HG03139 (cell line): ENCODE data around the gene FLOT2.
"Not testable (repeated sequence)": the region's sequence is repeated elsewhere in the genome, so short reads cannot be mapped to it uniquely, and the experiment has no call there.

Experiments used
- ATAC-seq: cut with Tn5 transposase; IDR thresholded peaks from one replicate; pipeline ENCODE4 v1.9.1; 2021; ENCODE audit not compliant: unreplicated experiment

The FLOT2 gene

DNA sequence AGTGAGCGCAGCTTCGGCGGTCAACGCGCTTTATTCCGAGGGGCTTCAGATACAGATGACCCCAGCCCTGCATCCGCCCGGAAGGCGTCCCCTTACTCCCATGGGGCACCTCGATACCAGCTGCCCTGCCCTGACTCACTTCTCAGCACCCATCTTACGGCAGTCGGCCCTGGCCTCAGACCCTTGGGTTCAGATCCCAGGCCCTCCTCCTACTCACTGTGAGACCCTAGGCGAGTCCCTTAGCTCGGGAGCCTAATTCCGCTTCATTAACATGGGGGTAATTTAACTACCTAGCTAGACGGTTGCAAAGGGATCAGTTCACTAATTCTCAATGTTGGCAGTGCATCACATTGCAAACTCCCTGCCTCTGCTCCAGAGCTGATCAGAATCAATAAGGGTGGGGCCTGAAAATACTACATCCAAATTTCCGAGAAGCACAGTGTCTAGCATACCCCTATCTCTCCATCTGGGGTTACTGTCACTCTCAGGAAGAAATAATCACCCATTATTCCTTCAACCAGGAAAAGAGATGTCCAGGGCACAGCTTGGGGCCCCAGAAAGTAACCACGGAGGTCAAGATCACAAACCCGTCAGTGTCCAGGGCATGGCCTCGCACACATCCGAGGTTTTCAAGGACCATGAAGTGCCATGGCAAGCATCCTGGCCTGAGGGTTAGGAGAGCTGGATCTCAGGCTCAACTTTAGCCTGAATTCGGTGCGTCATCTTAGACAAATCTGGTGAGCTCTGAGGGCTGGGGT, 415 bp upstream of the FLOT2 start:
- no peak for ATAC-seq

DNA sequence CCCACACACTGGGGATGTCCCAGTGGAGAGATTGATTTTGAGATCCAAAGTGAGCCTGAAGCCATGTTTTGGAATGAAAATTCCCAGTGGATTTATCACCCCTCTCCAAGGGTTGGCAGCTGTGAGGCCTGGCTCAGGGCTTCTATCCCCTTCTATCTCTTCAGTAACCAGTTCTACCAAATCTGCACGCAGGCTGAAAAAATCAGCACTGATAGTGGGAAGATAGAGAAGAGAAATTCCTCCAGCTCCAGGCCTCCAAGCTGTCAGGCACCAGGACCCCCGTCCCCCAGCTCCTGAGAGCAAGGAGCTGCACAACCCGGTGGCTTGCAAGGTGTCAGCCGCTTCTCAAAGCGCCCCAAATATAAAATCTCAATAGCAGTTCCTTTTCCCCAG, 1.0 kb downstream of the FLOT2 start:
- no peak for ATAC-seq

GRCh38 chr17:28895794-28896447, 1.6 kb downstream of the FLOT2 start:
- no peak for ATAC-seq

DNA sequence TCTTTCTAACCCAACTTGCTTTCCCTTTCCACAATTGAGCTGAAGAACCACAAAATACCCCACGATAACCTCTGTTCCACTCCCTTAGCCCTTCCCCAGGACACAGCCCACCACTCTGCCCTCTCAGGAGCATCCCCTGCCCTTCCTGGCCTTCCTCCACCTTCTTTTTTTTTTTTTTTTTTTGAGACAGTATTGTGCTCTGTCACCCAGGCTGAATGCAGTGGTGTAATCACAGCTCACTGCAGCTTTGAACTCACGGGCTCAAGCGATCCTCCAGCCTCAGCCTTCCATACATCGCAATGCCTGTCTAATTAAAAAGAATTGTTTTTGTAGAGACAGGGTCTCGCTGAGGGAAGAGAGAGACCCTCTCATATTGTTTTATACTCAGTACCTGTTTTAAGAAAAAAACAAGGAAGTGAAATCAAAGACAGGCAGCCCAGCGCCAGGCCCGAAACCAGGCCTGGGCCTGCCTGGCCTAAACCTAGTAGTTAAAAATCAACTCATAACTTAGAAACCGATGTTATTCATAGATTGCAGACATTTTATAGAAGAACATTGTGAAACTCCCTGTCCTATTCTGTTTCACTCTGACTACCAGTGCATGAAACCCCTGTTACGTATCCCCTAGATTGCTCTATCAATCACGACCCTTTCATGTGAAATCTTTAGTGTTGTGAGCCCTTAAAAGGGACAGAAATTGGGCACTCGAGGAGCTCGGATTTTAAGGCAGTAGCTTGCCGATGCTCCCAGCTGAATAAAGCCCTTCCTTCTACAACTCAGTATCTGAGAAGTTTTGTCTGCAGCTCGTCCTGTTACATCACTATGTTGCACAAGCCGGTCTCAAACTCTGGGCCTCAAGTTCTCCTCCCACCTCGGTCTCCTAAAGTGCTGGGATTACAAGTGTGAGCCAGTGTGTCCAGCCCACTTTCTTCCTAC, 4.0 kb downstream of the FLOT2 start:
- not testable (repeated sequence) for ATAC-seq

GRCh38 chr17:28892024-28892423, 5.5 kb downstream of the FLOT2 start:
- ATAC-seq = no peak

- ATAC-seq = no peak
These were observed 6.3 kb downstream of the FLOT2 start for GRCh38 chr17:28891201-28891600.

- no peak for ATAC-seq
These were observed 7.5 kb downstream of the FLOT2 start for GRCh38 chr17:28889996-28890395.

DNA sequence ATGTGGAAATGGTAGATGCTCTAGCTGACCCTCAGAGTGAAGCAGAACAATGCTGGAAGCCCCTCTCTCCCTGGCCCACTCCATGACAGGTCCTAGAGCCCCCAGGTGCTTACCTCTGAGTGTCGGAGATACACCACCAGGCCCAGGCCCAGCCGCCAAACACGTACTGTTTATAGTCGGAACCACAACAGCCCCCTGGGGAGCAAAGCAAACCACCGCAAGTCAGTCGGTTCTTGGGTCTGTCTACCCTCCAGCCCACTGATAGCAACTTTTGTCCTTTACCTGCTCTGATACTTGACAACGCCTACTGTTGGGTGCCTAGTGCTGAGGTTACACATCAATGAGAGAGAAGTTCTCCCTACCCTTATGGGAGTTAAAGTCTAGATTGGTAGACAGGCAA, 8.7 kb downstream of the FLOT2 start:
- ATAC-seq = no peak

- no peak for ATAC-seq
These were observed 9.6 kb downstream of the FLOT2 start for GRCh38 chr17:28887871-28888471.

DNA sequence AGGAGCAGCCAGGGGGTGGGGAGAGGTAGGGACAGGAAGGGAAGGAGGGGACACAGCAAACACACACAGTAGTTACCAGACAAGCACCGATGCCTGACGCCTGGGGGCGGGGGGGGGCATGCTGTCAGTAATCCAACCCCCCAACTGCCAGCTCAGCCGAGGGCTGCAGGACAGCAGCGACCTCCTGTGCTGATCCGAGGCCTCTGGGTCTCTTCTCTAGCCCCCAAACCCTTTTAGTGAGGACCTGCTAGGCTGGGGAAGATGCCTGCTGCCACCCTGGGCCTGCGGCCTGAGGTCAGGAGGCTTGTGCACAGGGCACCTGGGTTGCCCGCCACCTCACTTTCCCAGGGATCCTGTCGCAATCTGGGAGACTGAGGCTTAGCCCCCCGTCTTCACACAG, 11.6 kb downstream of the FLOT2 start:
- ATAC-seq = no peak

GRCh38 chr17:28885363-28885762, 12.2 kb downstream of the FLOT2 start:
- no peak for ATAC-seq

DNA sequence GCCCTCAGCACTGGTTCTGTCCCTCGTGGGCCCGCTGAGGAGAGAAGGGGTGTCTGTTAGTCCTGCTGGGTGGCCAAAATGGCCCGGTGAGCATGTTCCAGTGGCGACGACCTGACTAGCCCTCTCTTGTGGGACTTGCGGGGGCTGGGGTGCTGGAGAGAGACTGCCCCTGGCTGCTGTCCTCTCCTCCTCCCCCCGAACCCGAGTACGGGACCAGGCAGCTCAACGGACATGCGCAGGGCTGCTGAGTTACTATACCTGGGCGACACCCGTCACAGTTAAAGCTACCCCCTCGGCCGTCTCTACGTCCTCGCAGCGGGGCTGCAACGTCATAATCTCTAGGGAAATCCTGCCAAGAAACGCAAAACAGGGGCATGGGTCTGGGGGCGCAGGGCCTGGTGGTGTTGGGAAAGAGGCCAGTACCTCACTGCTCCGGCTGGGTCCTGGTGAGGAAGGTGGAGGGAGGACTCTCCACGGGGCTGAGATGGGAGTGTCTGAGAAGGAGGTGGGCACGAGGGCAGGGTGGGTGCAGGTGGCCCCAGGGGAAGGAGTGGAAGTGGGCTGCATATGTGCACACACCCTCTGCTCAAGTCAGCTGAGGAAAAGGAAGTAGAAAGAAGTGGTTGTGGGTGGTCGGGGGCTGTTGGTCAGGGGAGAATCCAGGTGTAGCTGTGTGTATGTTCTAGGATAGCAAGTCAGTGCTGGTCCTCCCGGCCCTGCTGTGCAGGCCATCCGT, 13.4 kb downstream of the FLOT2 start:
- no peak for ATAC-seq

GRCh38 chr17:28882154-28882895, 15.2 kb downstream of the FLOT2 start:
- ATAC-seq = no peak

DNA sequence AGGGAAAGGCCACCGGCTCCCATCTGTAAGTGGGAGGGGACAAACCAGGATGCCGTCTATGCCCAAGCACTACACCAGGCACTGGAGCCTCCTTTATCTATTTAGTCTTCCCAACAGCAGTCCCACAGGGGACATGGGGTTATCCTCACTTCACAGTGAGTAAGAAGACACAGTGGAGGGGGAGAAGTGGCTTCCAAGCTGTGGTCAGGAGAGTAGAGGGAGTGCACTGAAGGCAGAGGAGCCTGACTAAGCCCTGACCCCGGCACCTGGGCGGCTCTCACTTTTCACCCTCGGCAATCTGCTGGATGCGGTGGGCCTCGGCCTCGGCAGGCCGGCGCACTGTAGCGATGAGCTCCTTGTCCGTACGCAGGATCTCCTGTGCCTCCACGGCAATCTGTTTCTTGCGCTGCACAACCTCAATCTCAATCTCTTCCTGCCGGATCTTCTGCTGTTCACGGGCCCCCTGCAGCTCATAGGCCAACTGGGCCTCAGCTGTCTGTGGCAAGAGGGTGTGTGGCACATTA, 15.9 kb downstream of the FLOT2 start:
- ATAC-seq = no peak

GRCh38 chr17:28880572-28880945, 17.0 kb downstream of the FLOT2 start:
- no peak for ATAC-seq

DNA sequence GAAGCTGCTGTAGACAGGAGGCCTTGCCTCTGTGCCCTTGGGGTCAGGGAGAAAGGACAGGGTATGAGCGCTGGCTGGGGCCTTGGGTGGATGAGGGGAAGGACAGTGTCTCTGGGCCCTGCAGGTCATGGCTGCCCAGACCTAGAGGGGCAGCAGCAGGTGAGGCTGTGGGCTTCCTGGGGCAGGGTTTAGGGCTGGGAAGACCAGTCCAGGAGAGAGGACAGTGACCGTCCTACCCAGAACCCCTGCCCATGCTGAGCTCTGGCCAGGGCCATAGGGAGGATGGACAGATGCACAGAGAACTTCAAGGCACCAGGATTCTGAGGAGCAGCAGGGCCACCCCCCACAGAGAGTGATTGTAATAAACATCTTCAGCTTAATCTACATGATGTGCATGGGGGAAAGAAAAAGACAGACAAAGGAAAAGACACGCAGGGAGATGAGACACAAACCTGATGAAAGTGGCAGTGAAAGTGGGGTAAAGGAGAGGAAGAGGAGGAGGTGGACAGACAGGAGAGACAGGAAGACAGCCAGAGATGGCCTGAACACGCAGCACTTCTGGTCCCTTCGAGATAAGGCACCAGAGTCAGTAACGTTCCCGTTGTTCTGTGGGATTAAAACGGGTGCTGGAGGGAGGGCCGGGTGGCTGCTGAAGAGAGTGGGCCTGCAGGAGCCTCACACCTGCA, 17.5 kb downstream of the FLOT2 start:
- ATAC-seq = no peak

DNA sequence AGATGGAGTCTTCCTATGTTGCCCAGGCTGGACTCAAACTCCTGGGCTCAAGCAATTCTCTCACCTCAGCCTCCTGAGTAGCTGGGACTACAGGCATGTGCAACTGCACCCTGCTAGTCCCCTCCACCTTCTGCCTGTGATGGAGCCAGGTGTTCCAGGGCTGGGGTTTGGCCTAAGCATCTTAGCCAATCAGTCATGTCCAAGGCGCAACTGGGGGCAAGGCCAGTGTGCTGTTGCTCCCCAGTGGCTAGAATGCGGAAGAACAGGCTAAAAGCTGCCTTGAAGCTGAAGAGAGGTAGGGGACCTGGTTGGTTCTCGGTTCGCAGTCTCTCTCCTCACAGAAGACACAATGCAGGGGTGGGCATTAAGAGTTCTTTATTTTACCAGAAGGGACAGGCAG, 18.6 kb downstream of the FLOT2 start:
- no peak for ATAC-seq

DNA sequence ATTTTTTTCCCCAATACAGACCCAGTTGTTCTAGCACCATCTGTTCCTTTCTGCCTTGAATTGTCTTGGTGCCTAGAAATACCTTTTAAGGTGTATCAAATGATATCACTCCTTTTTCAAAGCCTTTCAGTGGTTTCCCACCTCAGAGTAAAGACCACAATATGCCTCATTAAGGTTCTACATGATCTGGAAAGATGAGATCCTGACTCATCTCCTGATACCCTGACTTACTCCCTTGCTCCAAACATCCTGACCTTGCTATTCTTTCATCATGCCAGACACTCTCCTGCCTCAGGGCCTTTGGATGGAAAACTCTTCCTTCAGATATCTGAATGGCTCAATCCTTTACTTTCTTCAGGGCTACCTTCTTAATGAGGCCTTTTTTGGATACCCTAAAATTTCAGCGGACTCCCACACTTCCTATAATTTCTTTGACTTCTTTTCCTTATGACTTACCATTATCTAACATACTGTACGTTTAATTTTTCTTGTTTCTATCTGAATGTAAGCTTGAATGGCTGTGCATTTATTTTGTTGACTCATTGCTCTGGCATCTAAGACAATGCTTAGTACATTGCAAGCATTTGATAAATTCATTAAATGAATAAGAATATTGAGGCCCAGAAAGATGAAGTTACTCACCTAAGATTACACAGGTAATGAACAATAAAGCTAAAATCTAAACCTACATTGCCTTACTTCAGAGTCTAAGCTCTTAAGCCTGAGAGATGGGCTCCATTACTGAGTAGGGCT, 19.2 kb downstream of the FLOT2 start:
- no peak for ATAC-seq
